Measurements from ENCODE around the gene STK40.

The STK40 gene

GRCh38 chr1:36402504-36402890, 16.8 kb upstream of the STK40 start:
- H3K4me2 ChIP-seq (ENCODE audit: insufficient read depth, low read length): no peak overlapping the region
- no peak for ATAC-seq (ENCODE audit: insufficient read depth, low read depth)
- H4K20me1 ChIP-seq (ENCODE audit: insufficient read depth, low read length): no peaks in the 10 kb centered on the region
- H3K4me1 ChIP-seq (ENCODE audit: insufficient read depth, low read length): peaks cover 8% of the 10 kb centered on the region
- H3K27ac ChIP-seq (ENCODE audit: low read length): no peak overlapping the region
- no peak overlapping the region for H3K9ac ChIP-seq (ENCODE audit: low read depth, low read length)
- DNase-seq: no peak
- no peak overlapping the region for H2AFZ ChIP-seq (ENCODE audit: low read depth, low read length)
- H3K36me3 ChIP-seq (ENCODE audit: insufficient read depth, low read length): no peaks in the 10 kb centered on the region
- no peak overlapping the region for H3K4me3 ChIP-seq (ENCODE audit: low read depth in 1 of 2, low read length in 2 of 2)
- TF ChIP-seq CTCF (IDR thresholded peaks at IDR 0.05; ENCODE audit: borderline replicate concordance, extremely low read depth, low read length, poor library complexity, severe bottlenecking): no peak
- TF ChIP-seq EZH2 (IDR thresholded peaks at IDR 0.05; ENCODE audit: borderline replicate concordance, low read depth, low read length, severe bottlenecking): no peak
- H3K9me3 ChIP-seq (ENCODE audit: insufficient read depth, low read length, severe bottlenecking): no peaks in the 10 kb centered on the region
- no peaks in the 10 kb centered on the region for H3K27me3 ChIP-seq (ENCODE audit: insufficient read depth, low read length, poor library complexity)
- peaks cover 6% of the 10 kb centered on the region for H3K79me2 ChIP-seq (ENCODE audit: insufficient read depth, low read length)

- H3K9ac ChIP-seq (ENCODE audit: low read depth, low read length): no peak overlapping the region
- no peak overlapping the region for H3K27ac ChIP-seq (ENCODE audit: low read length)
- no peaks in the 10 kb centered on the region for H4K20me1 ChIP-seq (ENCODE audit: insufficient read depth, low read length)
- H3K4me3 ChIP-seq (ENCODE audit: low read depth in 1 of 2, low read length in 2 of 2): no peak overlapping the region
- TF ChIP-seq CTCF (IDR thresholded peaks at IDR 0.05; ENCODE audit: borderline replicate concordance, extremely low read depth, low read length, poor library complexity, severe bottlenecking) (no peak), EZH2 (IDR thresholded peaks at IDR 0.05; ENCODE audit: borderline replicate concordance, low read depth, low read length, severe bottlenecking) (no peak)
- peaks cover 12% of the 10 kb centered on the region for H3K4me1 ChIP-seq (ENCODE audit: insufficient read depth, low read length)
- no peaks in the 10 kb centered on the region; the same call in 1 of the 2 replicates for H3K36me3 ChIP-seq (ENCODE audit: insufficient read depth, low read length)
- no peak overlapping the region for H3K4me2 ChIP-seq (ENCODE audit: insufficient read depth, low read length)
- no peak for ATAC-seq (ENCODE audit: insufficient read depth, low read depth)
- no peak overlapping the region for H2AFZ ChIP-seq (ENCODE audit: low read depth, low read length)
- peaks cover 13% of the 10 kb centered on the region for H3K79me2 ChIP-seq (ENCODE audit: insufficient read depth, low read length)
- no peaks in the 10 kb centered on the region for H3K27me3 ChIP-seq (ENCODE audit: insufficient read depth, low read length, poor library complexity)
- no peaks in the 10 kb centered on the region for H3K9me3 ChIP-seq (ENCODE audit: insufficient read depth, low read length, severe bottlenecking)
- DNase-seq: no peak
Measured at GRCh38 chr1:36401602-36402503, 16.1 kb upstream of the STK40 start.

GRCh38 chr1:36400825-36401601, 15.3 kb upstream of the STK40 start:
- Histone ChIP-seq H3K27ac (ENCODE audit: low read length) (no peak overlapping the region), H3K27me3 (ENCODE audit: insufficient read depth, low read length, poor library complexity) (no peaks in the 10 kb centered on the region), H3K79me2 (ENCODE audit: insufficient read depth, low read length) (peaks cover 21% of the 10 kb centered on the region), H3K4me3 (ENCODE audit: low read depth in 1 of 2, low read length in 2 of 2) (no peak overlapping the region), H3K4me1 (ENCODE audit: insufficient read depth, low read length) (peaks cover 21% of the 10 kb centered on the region), H4K20me1 (ENCODE audit: insufficient read depth, low read length) (no peaks in the 10 kb centered on the region), H3K36me3 (ENCODE audit: insufficient read depth, low read length) (no peaks in the 10 kb centered on the region; the same call in 1 of the 2 replicates), H3K9me3 (ENCODE audit: insufficient read depth, low read length, severe bottlenecking) (no peaks in the 10 kb centered on the region), H2AFZ (ENCODE audit: low read depth, low read length) (no peak overlapping the region), H3K4me2 (ENCODE audit: insufficient read depth, low read length) (no peak overlapping the region), H3K9ac (ENCODE audit: low read depth, low read length) (no peak overlapping the region)
- DNase-seq: no peak
- TF ChIP-seq CTCF (IDR thresholded peaks at IDR 0.05; ENCODE audit: borderline replicate concordance, extremely low read depth, low read length, poor library complexity, severe bottlenecking) (no peak), EZH2 (IDR thresholded peaks at IDR 0.05; ENCODE audit: borderline replicate concordance, low read depth, low read length, severe bottlenecking) (no peak)
- no peak for ATAC-seq (ENCODE audit: insufficient read depth, low read depth)
